A549 (cell line): ENCODE measurements around the gene MEF2D. TPM values are rescaled to one million over a fixed set of nuclear protein-coding genes. Genes with fewer than 3 reads are reported as not detected.

ENCODE experiments used
- ATAC-seq, 2 experiments: fragments of 200-7000 bp in 1 of 2; fragments of >200 bp in 1 of 2; cut with Nextera tagmentation in 1 of 2; cut with Tn5 transposase in 1 of 2; 3 replicates each; pipeline versions ENCODE4 v1.8.0 to v1.9.1; 2018 to 2020; ENCODE audit warnings: mild to moderate bottlenecking in 1 of 2, moderate library complexity in 1 of 2
- CTCF ChIA-PET: fragments of 300-600 bp; sonication (Branson Sonifier 250); formaldehyde crosslinking; extraction: SDS; loops from one replicate; lab custom pipeline; 2021; ENCODE audit warnings: antibody characterized with exemption, inconsistent platforms; lab: Yijun Ruan, JAX
- POLR2A ChIA-PET: fragments of 350-600 bp; formaldehyde crosslinking; extraction: SDS; loops from one replicate; lab custom pipeline; 2021; ENCODE audit warnings: antibody characterized with exemption, inconsistent platforms; lab: Yijun Ruan, JAX
- DNase-seq, 2 experiments: peaks; one replicate each; pipeline versions ENCODE4 v3.0.0 to v3.0.0-alpha.2; 2011 to 2016; ENCODE audit warnings: low read depth in 1 of 2, low spot score in 1 of 2
- FAIRE-seq: peaks from 2 replicates; lab custom pipeline; 2011; peaks lifted over from hg19 to GRCh38; lab: Jason Lieb, UNC
- H3K27ac ChIP-seq, 2 experiments: fragments of >200 bp; sonication (Bioruptor Twin); formaldehyde crosslinking; 3 replicates each; pipeline ENCODE4 v1.5.1; 2016 to 2017
- H3K4me1 ChIP-seq: fragments of >200 bp; sonication (Bioruptor Twin); formaldehyde crosslinking; 3 replicates; pipeline ENCODE4 v1.6.1; 2016
- H3K4me2 ChIP-seq: fragments of >200 bp; sonication (Bioruptor Twin); formaldehyde crosslinking; 3 replicates; pipeline ENCODE4 v1.6.1; 2016
- H3K4me3 ChIP-seq: fragments of >200 bp; sonication (Bioruptor Twin); formaldehyde crosslinking; 3 replicates; pipeline ENCODE4 v1.5.1; 2016
- H3K9me3 ChIP-seq: fragments of >200 bp; sonication (Bioruptor Twin); formaldehyde crosslinking; 3 replicates; pipeline ENCODE4 v1.6.1; 2016
- ATOH8 ChIP-seq: fragments of 250-450 bp; sonication (Bioruptor Pico); IDR thresholded peaks from 2 replicates; pipeline ENCODE4 v1.5.0; 2020; ENCODE audit warnings: low read depth, mild to moderate bottlenecking, moderate library complexity
- BHLHE40 ChIP-seq: IDR thresholded peaks from 2 replicates; pipeline ENCODE4 v1.6.1; 2012; ENCODE audit warnings: low read depth, low read length, inconsistent platforms
- CBX8 ChIP-seq: fragments of 200-600 bp; sonication (generic); IDR thresholded peaks from 2 replicates; pipeline ENCODE4 v1.6.1; 2016
- EHF ChIP-seq: fragments of 250-450 bp; sonication (Bioruptor Pico); IDR thresholded peaks from 2 replicates; pipeline ENCODE4 v1.5.0; 2020; ENCODE audit warnings: mild to moderate bottlenecking
- EHMT2 ChIP-seq: fragments of 200-600 bp; sonication (generic); IDR thresholded peaks from 2 replicates; pipeline ENCODE4 v1.6.1; 2016; ENCODE audit warnings: antibody characterized with exemption, low read depth, mild to moderate bottlenecking, moderate library complexity
- FOSL2 ChIP-seq, 2 experiments: fragments of 450-650 bp in 1 of 2; fragments of >200 bp in 1 of 2; sonication (Bioruptor Twin) in 1 of 2; formaldehyde crosslinking; IDR thresholded peaks; 2 replicates each; pipeline versions ENCODE4 v1.5.0 to v1.6.1; 2016 to 2020; ENCODE audit warnings: mild to moderate bottlenecking in 1 of 2, moderate library complexity in 1 of 2
- FOXS1 ChIP-seq: fragments of 250-450 bp; sonication (Bioruptor Pico); IDR thresholded peaks from 2 replicates; pipeline ENCODE4 v1.5.0; 2020; ENCODE audit warnings: mild to moderate bottlenecking, moderate library complexity
- GATA3 ChIP-seq: IDR thresholded peaks from 2 replicates; pipeline ENCODE4 v1.6.1; 2012; ENCODE audit warnings: borderline replicate concordance
- HDAC2 ChIP-seq: fragments of 200-600 bp; sonication (generic); IDR thresholded peaks from 2 replicates; pipeline ENCODE4 v1.6.1; 2016
- HEYL ChIP-seq: fragments of 250-450 bp; sonication (Bioruptor Pico); IDR thresholded peaks from 2 replicates; pipeline ENCODE4 v1.8.0; 2021; ENCODE audit warnings: mild to moderate bottlenecking, moderate library complexity
- JUN ChIP-seq, 2 experiments: fragments of >200 bp; sonication (Bioruptor Twin); formaldehyde crosslinking; IDR thresholded peaks; 2 replicates in 1 of 2; 3 replicates in 1 of 2; pipeline ENCODE4 v1.6.1; 2016 to 2017
- KDM1A ChIP-seq: fragments of 200-600 bp; sonication (generic); IDR thresholded peaks from 2 replicates; pipeline ENCODE4 v1.6.1; 2016; ENCODE audit warnings: low read depth, mild to moderate bottlenecking
- KDM5A ChIP-seq: fragments of 200-600 bp; sonication (generic); IDR thresholded peaks from 2 replicates; pipeline ENCODE4 v1.6.1; 2016; ENCODE audit warnings: antibody characterized with exemption, mild to moderate bottlenecking
- MAX ChIP-seq: IDR thresholded peaks from 2 replicates; pipeline ENCODE4 v1.6.1; 2012
- MYC ChIP-seq: IDR thresholded peaks from 2 replicates; pipeline ENCODE4 v1.6.1; 2012; ENCODE audit warnings: mild to moderate bottlenecking, inconsistent platforms, low read length, improper control_type of control experiment, borderline replicate concordance
- NR3C1 ChIP-seq: fragments of >200 bp; sonication (Bioruptor Twin); formaldehyde crosslinking; IDR thresholded peaks from 3 replicates; pipeline ENCODE4 v1.6.1; 2017
- POLR2AphosphoS2 ChIP-seq: conservative IDR thresholded peaks from 2 replicates; pipeline ENCODE4 v1.6.1; 2012; ENCODE audit warnings: low read length, improper control_type of control experiment, inconsistent platforms
- RARB ChIP-seq: fragments of 250-450 bp; sonication (Bioruptor Pico); IDR thresholded peaks from 2 replicates; pipeline ENCODE4 v1.8.0; 2021; ENCODE audit warnings: mild to moderate bottlenecking, moderate library complexity
- RNF2 ChIP-seq: fragments of 200-600 bp; sonication (generic); IDR thresholded peaks from 2 replicates; pipeline ENCODE4 v1.6.1; 2016; ENCODE audit warnings: low read depth, mild to moderate bottlenecking, antibody characterized with exemption, moderate library complexity, borderline replicate concordance
- SMC3 ChIP-seq: fragments of >200 bp; sonication (Bioruptor Twin); formaldehyde crosslinking; IDR thresholded peaks from 3 replicates; pipeline ENCODE4 v1.6.1; 2018; ENCODE audit warnings: inconsistent platforms
- TFCP2L1 ChIP-seq: fragments of 250-450 bp; sonication (Bioruptor Pico); IDR thresholded peaks from 2 replicates; pipeline ENCODE4 v1.5.0; 2021; ENCODE audit warnings: mild to moderate bottlenecking
- USF2 ChIP-seq: fragments of 450-650 bp; IDR thresholded peaks from 2 replicates; pipeline ENCODE4 v1.6.1; 2014; ENCODE audit warnings: antibody characterized with exemption
- WGBS: methylation state at CpG from one replicate; pipeline ENCODE4 v1.1.6; 2017; ENCODE audit errors: missing lambda C conversion rate; 5-methylcytosine and 5-hydroxymethylcytosine counted together
- polyA plus RNA-seq, 4 experiments: library from polyadenylated mRNA; depleted of rRNA in 3 of 4; stranded (reverse); fragments of >200 nt; fragmentation: RNase III in 1 of 4; extraction: RNeasy Plus Mini Kit Qiagen cat#74134 plus additional on column Dnase treatment in 1 of 4; gene quantifications; 2 replicates in 3 of 4; 3 replicates in 1 of 4; pipeline ENCODE4 v1.2.3, GENCODE V29; 2011 to 2017
- TF ChIP-seq, protein P1 (sequence below): IDR thresholded peaks from 2 replicates; pipeline ENCODE4 v1.6.1; 2012; ENCODE audit warnings: low read depth, borderline replicate concordance
- TF ChIP-seq, protein P2 (sequence below): fragments of 150-350 bp; IDR thresholded peaks from 2 replicates; pipeline ENCODE4 v1.6.1; 2014; ENCODE audit warnings: low read depth, mild to moderate bottlenecking, low read length
- TF ChIP-seq, protein P3 (sequence below): fragments of >200 bp; sonication (Bioruptor Twin); formaldehyde crosslinking; IDR thresholded peaks from 3 replicates; pipeline ENCODE4 v1.5.1; 2016
- TF ChIP-seq, protein P4 (sequence below): IDR thresholded peaks from 2 replicates; pipeline ENCODE4 v1.6.1; 2012

MEF2D gene
- polyA plus RNA-seq, 2 of the 4 experiments (the other 2 are of a cell fraction), result 16.8 to 23.4 TPM

- no peak for FAIRE-seq
- no peak overlapping the region for H3K4me3 ChIP-seq
- H3K4me1 ChIP-seq, result peaks cover 27% of the 10 kb centered on the region
- no peaks in the 10 kb centered on the region for H3K9me3 ChIP-seq
- WGBS, result 96% methylated on average over 6 of the region's 6 CpGs
- no peak overlapping the region for H3K4me2 ChIP-seq
- no peak for TF ChIP-seq GATA3
- no peak for TF ChIP-seq TFCP2L1 (CRISPR knock-in tag)
- no peak for TF ChIP-seq NR3C1
- TF ChIP-seq POLR2AphosphoS2, result no peak
- TF ChIP-seq, protein P1, sequence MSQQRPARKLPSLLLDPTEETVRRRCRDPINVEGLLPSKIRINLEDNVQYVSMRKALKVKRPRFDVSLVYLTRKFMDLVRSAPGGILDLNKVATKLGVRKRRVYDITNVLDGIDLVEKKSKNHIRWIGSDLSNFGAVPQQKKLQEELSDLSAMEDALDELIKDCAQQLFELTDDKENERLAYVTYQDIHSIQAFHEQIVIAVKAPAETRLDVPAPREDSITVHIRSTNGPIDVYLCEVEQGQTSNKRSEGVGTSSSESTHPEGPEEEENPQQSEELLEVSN, result no peak
- no peak for TF ChIP-seq MYC
- TF ChIP-seq RNF2, result no peak
- no peak for TF ChIP-seq RARB
- no peak for TF ChIP-seq SMC3
- TF ChIP-seq, protein P2, sequence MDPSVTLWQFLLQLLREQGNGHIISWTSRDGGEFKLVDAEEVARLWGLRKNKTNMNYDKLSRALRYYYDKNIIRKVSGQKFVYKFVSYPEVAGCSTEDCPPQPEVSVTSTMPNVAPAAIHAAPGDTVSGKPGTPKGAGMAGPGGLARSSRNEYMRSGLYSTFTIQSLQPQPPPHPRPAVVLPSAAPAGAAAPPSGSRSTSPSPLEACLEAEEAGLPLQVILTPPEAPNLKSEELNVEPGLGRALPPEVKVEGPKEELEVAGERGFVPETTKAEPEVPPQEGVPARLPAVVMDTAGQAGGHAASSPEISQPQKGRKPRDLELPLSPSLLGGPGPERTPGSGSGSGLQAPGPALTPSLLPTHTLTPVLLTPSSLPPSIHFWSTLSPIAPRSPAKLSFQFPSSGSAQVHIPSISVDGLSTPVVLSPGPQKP, result no peak
- no peak for TF ChIP-seq KDM5A
- TF ChIP-seq EHF, result no peak
- no peak for TF ChIP-seq BHLHE40
- TF ChIP-seq ATOH8, result no peak
- no peak for TF ChIP-seq FOSL2 (IDR thresholded peaks at IDR 0.05)
- no peak for TF ChIP-seq FOSL2 (CRISPR knock-in tag; IDR thresholded peaks at IDR 0.05)
- TF ChIP-seq HEYL (CRISPR knock-in tag), result no peak
- ChIA-PET POLR2A (interaction anchor here (0.8 kb wide), 1 partner anchor 20 kb away, joined by 6 read pairs; no protein-coding TSS in a partner anchor), CTCF (interaction anchor here (0.6 to 31.7 kb wide), 10 partner anchors 9 to 176 kb away, joined by 3 to 474 read pairs (median 4); partner anchors contain the start of gene MEF2D)
- no peak overlapping the region for H3K27ac ChIP-seq
- ATAC-seq, result no peak
- DNase-seq, result no peak
These were observed 16.0 kb downstream of the MEF2D start for GRCh38 chr1:156484480-156485058.

GRCh38 chr1:156483397-156483796 lies 17.2 kb downstream of the MEF2D start:
- no peak for TF ChIP-seq MYC
- Histone ChIP-seq H3K27ac (no peak overlapping the region), H3K4me1 (peaks cover 15% of the 10 kb centered on the region), H3K4me3 (no peak overlapping the region), H3K4me2 (no peak overlapping the region), H3K9me3 (no peaks in the 10 kb centered on the region)
- DNase-seq (no peak), ATAC-seq (no peak), FAIRE-seq (no peak)
- 100% methylated on average over 1 of the region's 2 CpGs for WGBS
- ChIA-PET CTCF (interaction anchor here (3.5 to 31.7 kb wide), 3 partner anchors 8 to 26 kb away, joined by 13 to 474 read pairs (median 474); partner anchors contain the start of gene MEF2D), POLR2A (no interaction called here)

DNA sequence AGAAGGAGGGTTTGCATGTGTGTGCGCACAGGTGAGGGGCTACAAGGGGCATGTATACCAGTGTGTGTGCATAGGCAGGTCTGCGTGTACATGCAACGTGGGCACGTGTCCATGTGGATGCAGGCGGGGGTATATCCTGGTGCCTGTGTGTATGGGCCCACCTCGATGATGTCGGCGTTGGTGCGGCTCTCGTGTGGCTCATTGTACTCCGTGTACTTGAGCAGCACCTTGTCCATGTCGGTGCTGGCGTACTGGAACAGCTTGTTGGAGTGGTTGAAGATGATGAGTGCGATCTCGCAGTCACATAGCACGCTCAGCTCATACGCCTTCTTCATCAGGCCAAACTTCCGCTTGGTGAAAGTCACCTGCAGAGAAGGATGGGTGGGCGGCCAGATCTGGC lies 18.3 kb downstream of the MEF2D start:
- ChIA-PET CTCF (interaction anchor here (1.1 to 31.7 kb wide), 4 partner anchors 6 to 116 kb away, joined by 3 to 474 read pairs (median 259); partner anchors contain the start of gene MEF2D), POLR2A (interaction anchor here (1.0 kb wide), 1 partner anchor 21 kb away, joined by 3 read pairs; no protein-coding TSS in a partner anchor)
- Histone ChIP-seq H3K4me1 (peaks cover 18% of the 10 kb centered on the region), H3K4me3 (no peak overlapping the region), H3K4me2 (no peak overlapping the region), H3K9me3 (no peaks in the 10 kb centered on the region), H3K27ac (no peak overlapping the region)
- TF ChIP-seq FOSL2 (IDR thresholded peaks at IDR 0.05) (no peak), FOSL2 (CRISPR knock-in tag; IDR thresholded peaks at IDR 0.05) (no peak), ATOH8 (no peak), FOXS1 (CRISPR knock-in tag) (no peak), EHMT2 (no peak), KDM1A (no peak), TFCP2L1 (CRISPR knock-in tag) (no peak), JUN (IDR thresholded peaks at IDR 0.05) (no peak), MAX (no peak), RNF2 (no peak), USF2 (no peak), HDAC2 (no peak), CBX8 (no peak), NR3C1 (no peak), EHF (no peak)
- TF ChIP-seq, protein P3, sequence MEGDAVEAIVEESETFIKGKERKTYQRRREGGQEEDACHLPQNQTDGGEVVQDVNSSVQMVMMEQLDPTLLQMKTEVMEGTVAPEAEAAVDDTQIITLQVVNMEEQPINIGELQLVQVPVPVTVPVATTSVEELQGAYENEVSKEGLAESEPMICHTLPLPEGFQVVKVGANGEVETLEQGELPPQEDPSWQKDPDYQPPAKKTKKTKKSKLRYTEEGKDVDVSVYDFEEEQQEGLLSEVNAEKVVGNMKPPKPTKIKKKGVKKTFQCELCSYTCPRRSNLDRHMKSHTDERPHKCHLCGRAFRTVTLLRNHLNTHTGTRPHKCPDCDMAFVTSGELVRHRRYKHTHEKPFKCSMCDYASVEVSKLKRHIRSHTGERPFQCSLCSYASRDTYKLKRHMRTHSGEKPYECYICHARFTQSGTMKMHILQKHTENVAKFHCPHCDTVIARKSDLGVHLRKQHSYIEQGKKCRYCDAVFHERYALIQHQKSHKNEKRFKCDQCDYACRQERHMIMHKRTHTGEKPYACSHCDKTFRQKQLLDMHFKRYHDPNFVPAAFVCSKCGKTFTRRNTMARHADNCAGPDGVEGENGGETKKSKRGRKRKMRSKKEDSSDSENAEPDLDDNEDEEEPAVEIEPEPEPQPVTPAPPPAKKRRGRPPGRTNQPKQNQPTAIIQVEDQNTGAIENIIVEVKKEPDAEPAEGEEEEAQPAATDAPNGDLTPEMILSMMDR, result no peak
- TF ChIP-seq, protein P4, sequence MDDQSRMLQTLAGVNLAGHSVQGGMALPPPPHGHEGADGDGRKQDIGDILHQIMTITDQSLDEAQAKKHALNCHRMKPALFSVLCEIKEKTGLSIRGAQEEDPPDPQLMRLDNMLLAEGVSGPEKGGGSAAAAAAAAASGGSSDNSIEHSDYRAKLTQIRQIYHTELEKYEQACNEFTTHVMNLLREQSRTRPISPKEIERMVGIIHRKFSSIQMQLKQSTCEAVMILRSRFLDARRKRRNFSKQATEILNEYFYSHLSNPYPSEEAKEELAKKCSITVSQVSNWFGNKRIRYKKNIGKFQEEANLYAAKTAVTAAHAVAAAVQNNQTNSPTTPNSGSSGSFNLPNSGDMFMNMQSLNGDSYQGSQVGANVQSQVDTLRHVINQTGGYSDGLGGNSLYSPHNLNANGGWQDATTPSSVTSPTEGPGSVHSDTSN, result no peak
- ATAC-seq (no peak), DNase-seq (no peak), FAIRE-seq (no peak)
- 95% methylated on average over 19 of the region's 19 CpGs for WGBS
